HepG2 (cell line): Measurements from ENCODE around the gene ESYT2. TPM values are rescaled to one million over a fixed set of nuclear protein-coding genes. Genes with fewer than 3 reads are reported as not detected.

Experiments
- ATF4 ChIP-seq, 2 experiments: fragments of 450-650 bp in 1 of 2; sonication (generic) in 1 of 2; formaldehyde crosslinking; IDR thresholded peaks; 2 replicates each; pipeline versions ENCODE4 v1.5.0 to v1.8.0; 2020 to 2022; ENCODE audit warnings: mild to moderate bottlenecking in 1 of 2, missing genetic modification reagents in 1 of 2
- BCL6 ChIP-seq: IDR thresholded peaks from 2 replicates; pipeline ENCODE4 v1.6.1; 2016; ENCODE audit warnings: missing genetic modification reagents, missing compliant biosample characterization
- BORCS8-MEF2B ChIP-seq: sonication (generic); formaldehyde crosslinking; IDR thresholded peaks from 2 replicates; pipeline ENCODE4 v1.8.0; 2022; ENCODE audit warnings: mild to moderate bottlenecking, missing genetic modification reagents
- KDM6A ChIP-seq: IDR thresholded peaks from 2 replicates; pipeline ENCODE4 v1.6.1; 2016; ENCODE audit warnings: low read depth
- MXD3 ChIP-seq: IDR thresholded peaks from 2 replicates; pipeline ENCODE4 v1.6.1; 2016; ENCODE audit warnings: mild to moderate bottlenecking, missing biosample characterization, missing genetic modification reagents
- NFIB ChIP-seq: sonication (generic); formaldehyde crosslinking; IDR thresholded peaks from 2 replicates; pipeline ENCODE4 v1.9.0; 2021; ENCODE audit warnings: missing genetic modification reagents, mild to moderate bottlenecking, borderline replicate concordance
- ZNF138 ChIP-seq: sonication (generic); formaldehyde crosslinking; IDR thresholded peaks from 2 replicates; pipeline ENCODE4 v1.5.0; 2020; ENCODE audit warnings: mild to moderate bottlenecking, low read depth, missing genetic modification reagents
- ZNF282 ChIP-seq: fragments of 450-650 bp; IDR thresholded peaks from 2 replicates; pipeline ENCODE4 v1.6.1; 2018; ENCODE audit not compliant: partially characterized antibody
- ZNF768 ChIP-seq: sonication (generic); formaldehyde crosslinking; IDR thresholded peaks from 2 replicates; pipeline ENCODE4 v1.4.0; 2020; ENCODE audit warnings: missing genetic modification reagents
- ZSCAN5A ChIP-seq: sonication (generic); formaldehyde crosslinking; IDR thresholded peaks from 2 replicates; pipeline ENCODE4 v1.8.0; 2022; ENCODE audit warnings: mild to moderate bottlenecking, missing genetic modification reagents, borderline replicate concordance
- polyA plus RNA-seq, 8 experiments: library from polyadenylated mRNA; depleted of rRNA in 3 of 8; stranded (reverse) in 7 of 8; unstranded in 1 of 8; fragments of >200 nt; fragmentation: Illumina TruSeq in 4 of 8; extraction: Trizol in 4 of 8; gene quantifications; 2 replicates each; pipeline versions ENCODE4 v1.2.1 to v1.2.3, GENCODE V29; 2011 to 2016; ENCODE audit warnings: low read depth in 4 of 8, missing spikeins in 1 of 8, mixed read lengths in 1 of 8; ENCODE audit not compliant: insufficient read depth in 1 of 8
- total RNA-seq, 5 experiments: library from RNA; depleted of rRNA; stranded (reverse); fragments of >200 nt; fragmentation: Illumina TruSeq; extraction: Trizol; gene quantifications; 2 replicates each; pipeline ENCODE4 v1.2.3, GENCODE V29; 2016; ENCODE audit warnings: low read depth in 1 of 5
- TF ChIP-seq, protein P1 (sequence below): sonication (generic); formaldehyde crosslinking; IDR thresholded peaks from 2 replicates; pipeline ENCODE4 v1.4.0; 2020; ENCODE audit warnings: missing genetic modification reagents
- TF ChIP-seq, protein P2 (sequence below): IDR thresholded peaks from 2 replicates; pipeline ENCODE4 v1.6.1; 2016; ENCODE audit warnings: low read depth, missing genetic modification reagents, missing compliant biosample characterization
- TF ChIP-seq, protein P3 (sequence below): sonication (generic); formaldehyde crosslinking; IDR thresholded peaks from 2 replicates; pipeline ENCODE4 v1.8.1; 2023; ENCODE audit warnings: mild to moderate bottlenecking, missing genetic modification reagents
- TF ChIP-seq, protein P4 (sequence below): sonication (generic); formaldehyde crosslinking; IDR thresholded peaks from 2 replicates; pipeline ENCODE4 v1.9.0; 2022; ENCODE audit warnings: missing genetic modification reagents, mild to moderate bottlenecking, borderline replicate concordance

Gene ESYT2
- total and polyA plus RNA-seq, 2 of the 13 experiments (the other 11 are each of a cell fraction or from before 2014, with no cell fraction given) = 28.5 to 37.3 TPM

DNA sequence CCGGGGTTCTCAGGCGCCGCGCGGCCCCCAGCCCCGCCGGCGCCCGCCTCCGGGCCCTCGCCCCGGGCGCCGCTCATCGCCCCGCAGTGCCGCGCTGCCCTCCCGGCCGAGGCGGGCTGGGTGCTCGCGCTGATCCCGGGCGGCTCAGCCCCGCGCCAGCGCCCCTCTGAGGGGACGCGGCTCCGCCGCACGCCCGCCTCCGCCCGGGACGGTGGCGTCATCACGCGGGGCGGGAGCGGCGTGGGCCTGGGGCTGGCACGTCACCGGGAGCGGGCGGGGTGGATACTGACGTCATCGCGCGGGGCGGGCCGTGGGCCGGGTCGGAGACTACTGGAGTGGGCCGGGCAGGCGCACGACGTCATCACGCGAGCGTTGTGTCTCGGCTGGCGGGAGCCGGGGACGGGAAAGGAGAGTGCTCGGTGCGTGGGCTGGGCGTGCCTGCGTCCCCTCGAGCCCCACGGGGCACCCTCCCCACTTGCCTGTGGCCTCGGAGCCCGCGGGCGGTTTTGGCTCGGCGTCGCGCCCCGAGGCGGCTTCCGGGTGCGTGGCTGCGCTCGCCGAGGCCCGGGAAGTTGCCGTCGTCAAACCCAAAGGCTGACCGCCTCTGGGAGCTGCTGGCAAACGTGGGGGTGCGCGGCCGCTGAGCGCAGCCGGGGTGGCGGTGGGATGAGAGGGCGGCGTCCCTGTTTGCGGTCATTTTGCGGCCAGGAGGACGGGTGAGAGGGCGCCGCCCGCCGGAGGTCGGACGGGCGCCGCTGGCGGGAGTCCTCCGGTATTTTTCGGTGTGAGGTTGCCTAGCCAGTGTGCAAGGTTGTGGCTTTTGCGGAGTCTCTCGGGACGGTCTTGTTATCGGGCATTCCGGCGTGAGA, at the start of gene ESYT2 (continued):
- TF ChIP-seq, protein P1, sequence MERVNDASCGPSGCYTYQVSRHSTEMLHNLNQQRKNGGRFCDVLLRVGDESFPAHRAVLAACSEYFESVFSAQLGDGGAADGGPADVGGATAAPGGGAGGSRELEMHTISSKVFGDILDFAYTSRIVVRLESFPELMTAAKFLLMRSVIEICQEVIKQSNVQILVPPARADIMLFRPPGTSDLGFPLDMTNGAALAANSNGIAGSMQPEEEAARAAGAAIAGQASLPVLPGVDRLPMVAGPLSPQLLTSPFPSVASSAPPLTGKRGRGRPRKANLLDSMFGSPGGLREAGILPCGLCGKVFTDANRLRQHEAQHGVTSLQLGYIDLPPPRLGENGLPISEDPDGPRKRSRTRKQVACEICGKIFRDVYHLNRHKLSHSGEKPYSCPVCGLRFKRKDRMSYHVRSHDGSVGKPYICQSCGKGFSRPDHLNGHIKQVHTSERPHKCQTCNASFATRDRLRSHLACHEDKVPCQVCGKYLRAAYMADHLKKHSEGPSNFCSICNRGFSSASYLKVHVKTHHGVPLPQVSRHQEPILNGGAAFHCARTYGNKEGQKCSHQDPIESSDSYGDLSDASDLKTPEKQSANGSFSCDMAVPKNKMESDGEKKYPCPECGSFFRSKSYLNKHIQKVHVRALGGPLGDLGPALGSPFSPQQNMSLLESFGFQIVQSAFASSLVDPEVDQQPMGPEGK (CRISPR knock-in tag) = peak; percentile 30; the same call in 1 of the 2 replicates
- TF ChIP-seq ZNF282 (no peak), ZSCAN5A (peak; percentile 78; the same call in 1 of the 2 replicates), ZNF768 (CRISPR knock-in tag) (peak; percentile 80; the same call in 1 of the 2 replicates), BCL6 (CRISPR knock-in tag) (0 out of 2 replicates have a peak, but pooled peaks have one; percentile 29), MXD3 (CRISPR knock-in tag) (peak; percentile 84; the same call in 1 of the 2 replicates), NFIB (CRISPR knock-in tag) (no peak), KDM6A (CRISPR knock-in tag) (no peak), BORCS8-MEF2B (CRISPR knock-in tag) (no peak; the same call in 1 of the 2 replicates), ATF4 (CRISPR knock-in tag; IDR thresholded peaks at IDR 0.05) (peak in 1 of 2 experiments; percentile 70; a peak in 2 of 4 replicates), ZNF138 (CRISPR knock-in tag) (0 out of 2 replicates have a peak, but pooled peaks have one; percentile 73)
- TF ChIP-seq, protein P2, sequence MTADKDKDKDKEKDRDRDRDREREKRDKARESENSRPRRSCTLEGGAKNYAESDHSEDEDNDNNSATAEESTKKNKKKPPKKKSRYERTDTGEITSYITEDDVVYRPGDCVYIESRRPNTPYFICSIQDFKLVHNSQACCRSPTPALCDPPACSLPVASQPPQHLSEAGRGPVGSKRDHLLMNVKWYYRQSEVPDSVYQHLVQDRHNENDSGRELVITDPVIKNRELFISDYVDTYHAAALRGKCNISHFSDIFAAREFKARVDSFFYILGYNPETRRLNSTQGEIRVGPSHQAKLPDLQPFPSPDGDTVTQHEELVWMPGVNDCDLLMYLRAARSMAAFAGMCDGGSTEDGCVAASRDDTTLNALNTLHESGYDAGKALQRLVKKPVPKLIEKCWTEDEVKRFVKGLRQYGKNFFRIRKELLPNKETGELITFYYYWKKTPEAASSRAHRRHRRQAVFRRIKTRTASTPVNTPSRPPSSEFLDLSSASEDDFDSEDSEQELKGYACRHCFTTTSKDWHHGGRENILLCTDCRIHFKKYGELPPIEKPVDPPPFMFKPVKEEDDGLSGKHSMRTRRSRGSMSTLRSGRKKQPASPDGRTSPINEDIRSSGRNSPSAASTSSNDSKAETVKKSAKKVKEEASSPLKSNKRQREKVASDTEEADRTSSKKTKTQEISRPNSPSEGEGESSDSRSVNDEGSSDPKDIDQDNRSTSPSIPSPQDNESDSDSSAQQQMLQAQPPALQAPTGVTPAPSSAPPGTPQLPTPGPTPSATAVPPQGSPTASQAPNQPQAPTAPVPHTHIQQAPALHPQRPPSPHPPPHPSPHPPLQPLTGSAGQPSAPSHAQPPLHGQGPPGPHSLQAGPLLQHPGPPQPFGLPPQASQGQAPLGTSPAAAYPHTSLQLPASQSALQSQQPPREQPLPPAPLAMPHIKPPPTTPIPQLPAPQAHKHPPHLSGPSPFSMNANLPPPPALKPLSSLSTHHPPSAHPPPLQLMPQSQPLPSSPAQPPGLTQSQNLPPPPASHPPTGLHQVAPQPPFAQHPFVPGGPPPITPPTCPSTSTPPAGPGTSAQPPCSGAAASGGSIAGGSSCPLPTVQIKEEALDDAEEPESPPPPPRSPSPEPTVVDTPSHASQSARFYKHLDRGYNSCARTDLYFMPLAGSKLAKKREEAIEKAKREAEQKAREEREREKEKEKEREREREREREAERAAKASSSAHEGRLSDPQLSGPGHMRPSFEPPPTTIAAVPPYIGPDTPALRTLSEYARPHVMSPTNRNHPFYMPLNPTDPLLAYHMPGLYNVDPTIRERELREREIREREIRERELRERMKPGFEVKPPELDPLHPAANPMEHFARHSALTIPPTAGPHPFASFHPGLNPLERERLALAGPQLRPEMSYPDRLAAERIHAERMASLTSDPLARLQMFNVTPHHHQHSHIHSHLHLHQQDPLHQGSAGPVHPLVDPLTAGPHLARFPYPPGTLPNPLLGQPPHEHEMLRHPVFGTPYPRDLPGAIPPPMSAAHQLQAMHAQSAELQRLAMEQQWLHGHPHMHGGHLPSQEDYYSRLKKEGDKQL (CRISPR knock-in tag) = no peak
- TF ChIP-seq, protein P3, sequence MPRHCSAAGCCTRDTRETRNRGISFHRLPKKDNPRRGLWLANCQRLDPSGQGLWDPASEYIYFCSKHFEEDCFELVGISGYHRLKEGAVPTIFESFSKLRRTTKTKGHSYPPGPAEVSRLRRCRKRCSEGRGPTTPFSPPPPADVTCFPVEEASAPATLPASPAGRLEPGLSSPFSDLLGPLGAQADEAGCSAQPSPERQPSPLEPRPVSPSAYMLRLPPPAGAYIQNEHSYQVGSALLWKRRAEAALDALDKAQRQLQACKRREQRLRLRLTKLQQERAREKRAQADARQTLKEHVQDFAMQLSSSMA (CRISPR knock-in tag) = no peak
- TF ChIP-seq, protein P4, sequence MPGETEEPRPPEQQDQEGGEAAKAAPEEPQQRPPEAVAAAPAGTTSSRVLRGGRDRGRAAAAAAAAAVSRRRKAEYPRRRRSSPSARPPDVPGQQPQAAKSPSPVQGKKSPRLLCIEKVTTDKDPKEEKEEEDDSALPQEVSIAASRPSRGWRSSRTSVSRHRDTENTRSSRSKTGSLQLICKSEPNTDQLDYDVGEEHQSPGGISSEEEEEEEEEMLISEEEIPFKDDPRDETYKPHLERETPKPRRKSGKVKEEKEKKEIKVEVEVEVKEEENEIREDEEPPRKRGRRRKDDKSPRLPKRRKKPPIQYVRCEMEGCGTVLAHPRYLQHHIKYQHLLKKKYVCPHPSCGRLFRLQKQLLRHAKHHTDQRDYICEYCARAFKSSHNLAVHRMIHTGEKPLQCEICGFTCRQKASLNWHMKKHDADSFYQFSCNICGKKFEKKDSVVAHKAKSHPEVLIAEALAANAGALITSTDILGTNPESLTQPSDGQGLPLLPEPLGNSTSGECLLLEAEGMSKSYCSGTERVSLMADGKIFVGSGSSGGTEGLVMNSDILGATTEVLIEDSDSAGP (CRISPR knock-in tag) = peak; percentile 78; the same call in 1 of the 2 replicates
